GM20000 (cell line): ENCODE results near the gene APOL1.
"Not testable (repeated sequence)": the region's sequence is repeated elsewhere in the genome, so short reads cannot be mapped to it uniquely, and the experiment has no call there.

ENCODE experiments used
- DNase-seq: peaks from one replicate; pipeline ENCODE4 v3.0.0; 2012; ENCODE audit warnings: low spot score
- CTCF ChIP-seq: IDR thresholded peaks from 2 replicates; pipeline ENCODE4 v1.5.1; 2012; ENCODE audit warnings: mild to moderate bottlenecking, control low read depth; ENCODE audit errors: extremely low read depth, missing control alignments

APOL1 gene

GRCh38 chr22:36252754-36253522, at the start of gene APOL1:
Gene APOL1 (plus strand): TSS chr22:36253133. CDS start chr22:36254956, 1,823 bp downstream.
- DNase-seq = peak; percentile 62

GRCh38 chr22:36203441-36203840, 49.5 kb upstream of the APOL1 start:
- not testable (repeated sequence) for DNase-seq

More at GRCh38 chr22:36252754-36253522, at the start of gene APOL1:
- TF ChIP-seq CTCF = no peak

- TF ChIP-seq CTCF = no peak
- no peak for DNase-seq
These were observed 48.8 kb upstream of the APOL1 start for GRCh38 chr22:36204001-36204631.

GRCh38 chr22:36204632-36205015, 48.3 kb upstream of the APOL1 start:
- TF ChIP-seq CTCF = no peak
- DNase-seq = no peak

GRCh38 chr22:36205573-36205972, 47.4 kb upstream of the APOL1 start:
- DNase-seq = not testable (repeated sequence)

GRCh38 chr22:36206255-36206654, 46.7 kb upstream of the APOL1 start:
- TF ChIP-seq CTCF = no peak
- DNase-seq = no peak

GRCh38 chr22:36208162-36208765, 44.7 kb upstream of the APOL1 start:
- no peak for TF ChIP-seq CTCF
- no peak for DNase-seq

- no peak for TF ChIP-seq CTCF
- no peak for DNase-seq
These were observed 44.0 kb upstream of the APOL1 start for GRCh38 chr22:36208914-36209313.

GRCh38 chr22:36209488-36209908, 43.4 kb upstream of the APOL1 start:
- not testable (repeated sequence) for DNase-seq
